Embryonic facial prominence (tissue), 1 donor: Measurements from ENCODE around the gene MAP4K1.
A peak's percentile ranks its signal among the peaks of the same experiment; 100 is the strongest.
"Not testable (repeated sequence)": the region's sequence is repeated elsewhere in the genome, so short reads cannot be mapped to it uniquely, and the experiment has no call there.

Experiments
- DNase-seq: peaks from one replicate; pipeline ENCODE4 v3.0.0-alpha.2; 2016; ENCODE audit errors: extremely low spot score

MAP4K1 gene

DNA sequence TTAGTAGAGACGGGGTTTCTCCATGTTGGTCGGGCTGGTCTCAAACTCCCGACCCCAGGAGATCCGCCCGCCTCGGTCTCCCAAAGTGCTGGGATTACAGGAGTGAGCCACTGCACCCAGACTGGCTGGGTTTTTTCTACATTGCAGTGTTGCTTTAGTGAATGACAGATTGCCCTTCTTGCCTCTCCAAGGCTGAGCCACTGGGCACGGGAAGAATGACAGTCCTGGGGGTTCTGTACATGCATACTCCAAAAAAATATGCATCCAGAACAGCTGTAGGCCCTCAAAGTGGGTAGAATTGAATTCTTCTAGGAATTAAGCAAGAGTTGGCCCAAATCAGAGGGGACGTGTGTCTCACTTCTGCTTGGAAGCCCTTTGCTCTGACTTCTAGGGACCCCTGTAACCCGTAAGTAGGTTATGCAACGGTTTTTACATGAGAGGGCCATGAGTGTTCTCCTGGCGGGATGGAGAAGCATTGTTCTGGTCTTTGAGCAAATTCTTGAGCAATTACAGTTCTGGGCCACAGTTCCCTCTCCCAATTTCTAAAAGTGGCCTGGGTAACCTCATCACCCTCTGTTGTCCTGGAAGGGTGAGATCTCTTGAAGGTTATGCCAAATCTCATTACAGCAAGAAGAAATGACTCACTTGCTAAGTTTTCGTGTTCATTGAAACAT, 33.3 kb upstream of the MAP4K1 start:
- no peak for DNase-seq

- DNase-seq: no peak
These were observed 32.5 kb upstream of the MAP4K1 start for GRCh38 chr19:38650172-38650775.

DNA sequence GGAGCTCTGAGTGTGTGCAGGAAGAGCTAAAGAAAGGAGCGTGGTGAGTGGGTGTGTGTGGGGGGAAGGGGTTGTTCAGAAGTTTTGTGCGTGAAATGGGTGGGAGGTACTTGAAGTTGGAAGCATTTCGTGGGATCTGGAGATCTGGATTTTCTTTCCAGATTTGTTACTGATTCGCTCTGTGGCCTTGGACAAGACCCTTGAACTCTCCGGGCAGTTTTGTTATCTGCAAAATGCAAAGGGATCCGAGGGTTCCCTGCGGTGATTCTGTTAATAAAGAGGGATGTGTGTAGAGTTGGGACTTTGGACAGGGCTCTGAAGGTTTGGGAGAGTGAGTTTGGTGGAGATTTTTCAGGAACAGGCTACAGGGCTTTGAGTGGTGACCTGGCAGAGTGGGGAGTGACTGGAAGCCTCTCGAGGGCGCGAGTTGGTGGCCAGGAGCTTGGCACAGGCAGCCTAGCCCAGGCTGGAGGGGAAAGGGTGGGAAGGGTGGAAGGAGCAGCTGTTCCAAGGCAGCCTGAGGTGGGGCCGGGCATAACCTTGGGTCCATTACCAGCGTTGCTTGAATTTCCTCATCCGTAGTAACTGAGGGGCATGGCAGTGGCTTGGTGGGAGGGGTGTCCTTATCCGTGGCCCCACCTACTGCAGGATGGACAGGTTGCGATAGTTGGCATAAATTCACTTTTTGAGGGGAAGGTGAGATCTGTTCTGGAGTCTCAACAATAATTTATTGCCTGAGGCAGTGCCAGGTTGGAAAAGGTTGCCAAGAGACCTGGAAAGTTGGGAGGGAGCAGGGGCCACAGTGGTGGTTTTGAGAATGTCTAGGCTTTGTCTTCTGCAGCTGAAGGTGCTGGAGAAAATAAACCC, 31.8 kb upstream of the MAP4K1 start:
- DNase-seq: no peak

- no peak for DNase-seq
These were observed 31.1 kb upstream of the MAP4K1 start for GRCh38 chr19:38648769-38649304.

GRCh38 chr19:38647966-38648768, 30.4 kb upstream of the MAP4K1 start:
- DNase-seq: no peak

DNA sequence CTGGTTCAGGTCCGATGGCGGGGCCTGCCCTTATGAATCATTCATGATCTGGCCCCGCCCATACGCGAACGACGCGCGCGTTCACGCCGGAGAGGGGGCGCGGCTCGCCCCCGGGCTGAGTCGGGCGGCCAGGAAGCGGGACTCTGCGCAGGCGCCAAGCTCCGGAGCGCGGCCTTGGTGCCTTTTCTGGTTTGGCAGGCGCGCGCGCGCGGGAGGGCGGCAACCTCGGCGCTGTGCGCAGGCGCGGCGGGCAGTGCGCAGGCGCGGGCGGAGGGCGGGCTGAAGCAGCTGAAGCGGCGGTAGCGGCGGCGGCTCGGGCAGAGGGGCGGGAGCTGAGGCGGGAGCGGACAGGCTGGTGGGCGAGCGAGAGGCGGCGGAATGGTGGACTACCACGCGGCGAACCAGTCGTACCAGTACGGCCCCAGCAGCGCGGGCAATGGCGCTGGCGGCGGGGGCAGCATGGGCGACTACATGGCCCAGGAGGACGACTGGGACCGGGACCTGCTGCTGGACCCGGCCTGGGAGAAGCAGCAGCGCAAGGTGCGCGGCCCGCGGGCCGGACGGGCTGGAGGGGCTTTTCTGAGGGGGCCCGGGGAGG, 29.7 kb upstream of the MAP4K1 start, which contains the start of gene ACTN4:
ACTN4 (plus strand) TSS at position 282 of the 598 bp plus-strand sequence; CDS start at position 379, 97 bp downstream.
- peak; percentile 92 for DNase-seq

GRCh38 chr19:38644719-38645118, 27.0 kb upstream of the MAP4K1 start:
- DNase-seq: no peak

DNA sequence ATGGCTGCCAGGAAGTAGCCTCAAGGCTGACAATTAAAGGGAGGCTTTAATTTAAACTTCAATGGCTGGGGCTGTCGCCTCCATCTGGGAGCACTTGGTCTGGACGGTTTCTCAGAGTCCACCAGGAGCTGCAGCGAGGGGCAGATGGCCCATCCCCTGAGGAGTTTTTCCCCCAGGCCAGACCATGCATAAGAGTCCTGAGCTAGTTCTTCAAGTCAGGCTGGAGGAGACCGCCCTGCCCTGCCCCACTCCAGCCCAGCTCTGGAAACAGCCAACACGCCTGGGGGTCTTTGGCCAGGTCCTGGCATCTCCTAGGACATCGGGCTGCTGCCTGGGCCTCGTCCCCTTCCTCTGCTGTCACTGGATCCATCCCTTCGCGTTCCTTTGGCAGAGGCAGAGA, 24.4 kb upstream of the MAP4K1 start:
- no peak for DNase-seq

DNA sequence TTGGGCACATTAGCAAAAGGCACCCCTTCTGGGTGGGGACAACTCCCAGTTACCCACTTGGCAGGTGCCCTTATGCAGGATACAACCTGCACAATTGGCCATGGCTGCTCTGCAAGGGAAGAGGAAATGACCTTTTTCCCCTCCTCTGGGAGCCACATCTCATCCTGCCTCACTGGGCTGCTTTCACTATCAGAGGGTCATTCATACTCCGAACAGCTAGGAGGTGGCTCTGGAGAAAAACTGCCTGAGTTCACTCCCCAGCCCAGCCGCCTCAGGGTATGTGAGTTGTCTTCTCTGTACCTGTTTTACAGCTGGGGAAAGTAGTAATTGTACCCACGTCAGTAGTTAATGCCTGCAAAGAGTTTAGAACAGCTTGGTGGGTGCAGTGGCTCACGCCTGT, 22.6 kb upstream of the MAP4K1 start:
- DNase-seq: no peak

DNA sequence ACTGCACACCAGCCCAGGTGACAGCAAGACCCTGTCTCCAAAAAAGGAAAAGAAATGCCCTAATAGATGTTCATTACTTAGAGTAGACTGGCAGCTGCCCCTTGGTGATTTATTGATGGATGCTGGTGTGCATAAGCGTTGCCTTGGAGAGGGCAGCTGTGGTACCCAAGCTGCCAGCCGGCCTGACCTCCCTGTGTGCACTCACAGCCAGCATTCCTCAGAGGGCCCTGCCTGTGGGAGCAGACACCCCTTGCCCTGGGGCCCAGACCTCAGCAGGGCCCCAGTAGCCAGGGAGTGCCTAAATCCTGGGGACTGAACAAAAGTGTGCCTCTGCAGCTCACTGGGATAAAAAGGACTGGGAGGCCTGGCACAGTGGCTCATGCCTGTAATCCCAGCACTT, 21.9 kb upstream of the MAP4K1 start:
- no peak for DNase-seq

GRCh38 chr19:38638461-38638860, 20.7 kb upstream of the MAP4K1 start:
- DNase-seq: no peak

- no peak for DNase-seq
These were observed 18.0 kb upstream of the MAP4K1 start for GRCh38 chr19:38635483-38636399.

- no peak for DNase-seq
These were observed 17.2 kb upstream of the MAP4K1 start for GRCh38 chr19:38634757-38635482.

DNA sequence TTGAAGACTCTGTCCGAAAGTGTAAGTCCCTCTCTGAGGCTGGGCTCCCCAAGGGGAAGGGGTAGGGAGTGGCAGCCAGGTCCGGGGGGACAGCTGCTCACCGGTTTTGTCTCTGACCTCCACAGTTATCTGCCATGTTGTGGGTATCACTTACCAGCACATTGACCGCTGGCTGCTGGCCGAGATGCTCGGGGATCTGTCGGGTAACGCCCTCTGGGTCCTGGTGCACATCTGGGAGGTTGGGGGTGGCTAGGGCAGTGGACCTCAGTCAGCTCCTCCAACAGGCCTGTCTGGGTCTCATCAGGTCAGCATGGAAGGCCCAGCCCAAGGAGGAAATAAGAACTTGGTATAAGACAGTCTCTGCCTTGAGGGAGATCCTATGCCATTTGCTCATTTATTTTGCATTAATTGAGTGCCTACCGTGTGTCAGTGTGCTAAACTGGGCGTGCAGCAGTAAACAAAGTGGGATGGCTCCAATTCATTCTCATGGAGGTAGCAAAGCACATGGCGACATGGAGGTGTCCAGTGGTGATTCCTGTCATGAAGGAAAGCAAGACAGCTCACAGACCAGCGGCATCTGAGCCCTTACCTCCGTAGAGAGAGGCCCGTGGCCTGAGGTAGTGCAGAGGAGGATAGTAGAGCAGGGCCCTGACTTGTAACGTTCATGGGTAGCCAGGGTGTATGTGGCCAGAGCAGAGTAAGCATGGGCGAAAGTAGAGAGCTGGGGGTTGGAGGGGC, 14.9 kb upstream of the MAP4K1 start:
- DNase-seq: no peak

- not testable (repeated sequence) for DNase-seq
These were observed 14.2 kb upstream of the MAP4K1 start for GRCh38 chr19:38631811-38632475.

DNA sequence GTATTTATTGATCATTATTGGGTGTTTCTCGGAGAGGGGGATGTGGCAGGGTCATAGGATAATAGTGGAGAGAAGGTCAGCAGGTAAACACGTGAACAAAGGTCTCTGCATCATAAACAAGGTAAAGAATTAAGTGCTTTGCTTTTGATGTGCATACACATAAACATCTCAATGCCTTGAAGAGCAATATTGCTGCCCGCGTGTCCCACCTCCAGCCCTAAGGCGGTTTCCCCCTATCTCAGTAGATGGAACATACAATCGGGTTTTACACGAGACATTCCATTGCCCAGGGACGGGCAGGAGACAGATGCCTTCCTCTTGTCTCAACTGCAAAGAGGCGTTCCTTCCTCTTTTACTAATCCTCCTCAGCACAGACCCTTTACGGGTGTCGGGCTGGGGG, 13.5 kb upstream of the MAP4K1 start:
- DNase-seq: not testable (repeated sequence)

GRCh38 chr19:38629568-38629967, 11.8 kb upstream of the MAP4K1 start:
- no peak for DNase-seq

- no peak for DNase-seq
These were observed 8.6 kb upstream of the MAP4K1 start for GRCh38 chr19:38626401-38626800.
